Activated T-helper 2 cell treated with anti-CD3 and anti-CD28 coated beads, Interferon-gamma antibody, Interleukin-2, Interleukin-4, amounts not matched to agents 10 μg/mL and 5 μg/mL and 100 μg/mL, durations not matched to agents 14 hours and 24 hours and 36 hours (primary cell): ENCODE results near the gene NID1. TPM values are rescaled to one million over a fixed set of nuclear protein-coding genes. Genes with fewer than 3 reads are reported as not detected.
"Not testable (repeated sequence)": the region's sequence is repeated elsewhere in the genome, so short reads cannot be mapped to it uniquely, and the experiment has no call there.

Experiments
- DNase-seq: peaks from one replicate; pipeline ENCODE4 v3.0.0; 2021; ENCODE audit warnings: low spot score
- H3K27ac Mint-ChIP-seq: one replicate; pipeline ENCODE4 v1.8.0; 2021; ENCODE audit warnings: mixed read lengths
- H3K27me3 Mint-ChIP-seq: one replicate; pipeline ENCODE4 v1.8.0; 2021; ENCODE audit warnings: low read depth, mixed read lengths
- H3K36me3 Mint-ChIP-seq: one replicate; pipeline ENCODE4 v1.8.0; 2021; ENCODE audit warnings: low read depth, mixed read lengths
- H3K4me1 Mint-ChIP-seq: one replicate; pipeline ENCODE4 v1.8.0; 2021; ENCODE audit warnings: low read depth, mixed read lengths
- H3K4me3 Mint-ChIP-seq: one replicate; pipeline ENCODE4 v1.8.0; 2021; ENCODE audit warnings: low read depth, mild to moderate bottlenecking, moderate library complexity, mixed read lengths
- H3K9me3 Mint-ChIP-seq: one replicate; pipeline ENCODE4 v1.8.0; 2021; ENCODE audit warnings: mixed read lengths
- intact Hi-C: fragments of 100-400 bp; cut with micrococcal nuclease; formaldehyde crosslinking; loops from one replicate; pipeline ENCODE4 v1.15.1; 2023
- total RNA-seq: library from RNA; stranded (reverse); gene quantifications from 2 replicates; pipeline ENCODE4 v1.2.3, GENCODE V29; 2022

NID1 gene
- total RNA-seq, 1 donor from 2014 or later, result 0.55 TPM

GRCh38 chr1:235927551-235927950 lies 137.3 kb downstream of the NID1 start:
- H3K27me3 Mint-ChIP-seq, H3K9me3 Mint-ChIP-seq, DNase-seq, H3K4me3 Mint-ChIP-seq, H3K36me3 Mint-ChIP-seq, H3K27ac Mint-ChIP-seq, intact Hi-C loops: not testable (repeated sequence)
- peaks cover 18% of the 10 kb centered on the region for H3K4me1 Mint-ChIP-seq

Other genes with a start within 250 kb of the NID1 start
- gene LYST, start 198.2 kb downstream of the NID1 start, total RNA-seq, result 98.6 and 110 TPM in 2 replicates
- gene GPR137B, start 77.4 kb upstream of the NID1 start, total RNA-seq, result 6.8 and 7.8 TPM in 2 replicates
- gene ERO1B, start 216.9 kb upstream of the NID1 start, total RNA-seq, result 2.4 and 3.2 TPM in 2 replicates